ENCODE measurements around the gene RHOT2. TPM values are rescaled to one million over a fixed set of nuclear protein-coding genes. Genes with fewer than 3 reads are reported as not detected.
A peak's percentile ranks its signal among the peaks of the same experiment; 100 is the strongest.

The RHOT2 gene
- polyA plus RNA-seq, 6 donors from 2014 or later: 22.1 to 49.1 (median 35.0) TPM

- DNase-seq: no peak
- peak overlapping the region in 2 of 6 donors; percentile 36 to 86 for H3K27ac Mint-ChIP-seq
- ATAC-seq (ENCODE audit: low read depth in 2 of 2): no peak
- no peaks in the 10 kb centered on the region for H3K27me3 Mint-ChIP-seq
- peak overlapping the region in 4 of 8 donors; percentile 23 to 91 (median 50) for H3K4me3 Mint-ChIP-seq
- H3K9me3 Mint-ChIP-seq: no peaks in the 10 kb centered on the region
- no peaks in the 10 kb centered on the region for H3K36me3 Mint-ChIP-seq
- H3K4me1 Mint-ChIP-seq: peaks cover 0 to 21% (median 13%) of the 10 kb centered on the region in 3 donors
These were observed 20.6 kb upstream of the RHOT2 start for GRCh38 chr16:647173-647902.

- ATAC-seq (ENCODE audit: low read depth in 2 of 2): peak; percentile 6 to 13
- Mint-ChIP-seq H3K9me3 (no peaks in the 10 kb centered on the region), H3K4me3 (peak overlapping the region; percentile 76 to 91 (median 84)), H3K36me3 (no peaks in the 10 kb centered on the region), H3K27ac (peak overlapping the region; percentile 44 to 95 (median 82)), H3K27me3 (no peaks in the 10 kb centered on the region), H3K4me1 (peaks cover 0 to 18% (median 13%) of the 10 kb centered on the region in 3 donors)
- DNase-seq: no peak
These were observed 19.7 kb upstream of the RHOT2 start for GRCh38 chr16:648071-648780.

GRCh38 chr16:648781-649589 is 18.9 kb upstream of the RHOT2 start, which contains the start of gene WDR90:
TSS of gene WDR90 (plus strand) at chr16:649365. CDS start at chr16:649417, 52 bp downstream.
- Mint-ChIP-seq H3K27ac (peak within 1 kb of the TSS; percentile 49 to 95 (median 84)), H3K36me3 (no peaks in the 10 kb centered on the region), H3K27me3 (no peaks in the 10 kb centered on the region), H3K4me3 (peak within 1 kb of the TSS; percentile 76 to 91 (median 84)), H3K4me1 (peaks cover 0 to 14% (median 8%) of the 10 kb centered on the region in 3 donors), H3K9me3 (no peaks in the 10 kb centered on the region)
- DNase-seq: peak; percentile 92
- ATAC-seq (ENCODE audit: low read depth in 2 of 2): peak; percentile 97 to 99

- Mint-ChIP-seq H3K4me1 (peaks cover 0 to 12% (median 2%) of the 10 kb centered on the region in 3 donors), H3K4me3 (peak overlapping the region; percentile 60 to 86 (median 75)), H3K36me3 (no peaks in the 10 kb centered on the region), H3K27ac (peak overlapping the region in 2 of 6 donors; percentile 76 to 81), H3K27me3 (no peaks in the 10 kb centered on the region), H3K9me3 (no peaks in the 10 kb centered on the region)
- DNase-seq: no peak
- no peak for ATAC-seq (ENCODE audit: low read depth in 2 of 2)
These were observed 18.3 kb upstream of the RHOT2 start for GRCh38 chr16:649631-650030.

- H3K4me3 Mint-ChIP-seq: peak overlapping the region in 4 of 8 donors; percentile 5 to 73 (median 42)
- DNase-seq (no peak), ATAC-seq (ENCODE audit: low read depth in 2 of 2) (no peak)
- no peaks in the 10 kb centered on the region for H3K9me3 Mint-ChIP-seq
- H3K4me1 Mint-ChIP-seq: peaks cover 0 to 9% (median 0%) of the 10 kb centered on the region in 3 donors
- no peaks in the 10 kb centered on the region for H3K27me3 Mint-ChIP-seq
- no peak overlapping the region for H3K27ac Mint-ChIP-seq
- no peaks in the 10 kb centered on the region for H3K36me3 Mint-ChIP-seq
These were observed 16.1 kb upstream of the RHOT2 start for GRCh38 chr16:651844-652243.

- Mint-ChIP-seq H3K27me3 (no peaks in the 10 kb centered on the region), H3K36me3 (no peaks in the 10 kb centered on the region), H3K4me1 (peaks cover 0 to 9% (median 0%) of the 10 kb centered on the region in 3 donors), H3K4me3 (peak overlapping the region in 3 of 8 donors; percentile 7 to 59 (median 35)), H3K9me3 (no peaks in the 10 kb centered on the region), H3K27ac (no peak overlapping the region)
- ATAC-seq (ENCODE audit: low read depth in 2 of 2) (no peak), DNase-seq (no peak)
These were observed 15.3 kb upstream of the RHOT2 start for GRCh38 chr16:652454-653305.

- no peak overlapping the region for H3K4me3 Mint-ChIP-seq
These were observed 13.9 kb upstream of the RHOT2 start for GRCh38 chr16:654034-654433.

GRCh38 chr16:657487-657886 is 10.4 kb upstream of the RHOT2 start:
- Mint-ChIP-seq H3K27me3 (no peaks in the 10 kb centered on the region), H3K9me3 (no peaks in the 10 kb centered on the region), H3K27ac (no peak overlapping the region), H3K36me3 (no peaks in the 10 kb centered on the region), H3K4me3 (no peak overlapping the region), H3K4me1 (peaks cover 5 to 14% (median 6%) of the 10 kb centered on the region in 3 donors)
- ATAC-seq (ENCODE audit: low read depth in 2 of 2) (no peak), DNase-seq (no peak)

More at GRCh38 chr16:654034-654433, 13.9 kb upstream of the RHOT2 start:
- Mint-ChIP-seq H3K9me3 (no peaks in the 10 kb centered on the region), H3K27ac (no peak overlapping the region), H3K4me1 (no peaks in the 10 kb centered on the region), H3K36me3 (no peaks in the 10 kb centered on the region), H3K27me3 (no peaks in the 10 kb centered on the region)
- no peak for ATAC-seq (ENCODE audit: low read depth in 2 of 2)
- DNase-seq: no peak

- peak overlapping the region in 2 of 8 donors; percentile 16 to 42 for H3K4me3 Mint-ChIP-seq
- H3K4me1 Mint-ChIP-seq: peaks cover 5 to 14% (median 6%) of the 10 kb centered on the region in 3 donors
- no peaks in the 10 kb centered on the region for H3K36me3 Mint-ChIP-seq
- peak overlapping the region in 1 of 6 donors; percentile 87 for H3K27ac Mint-ChIP-seq
- ATAC-seq (ENCODE audit: low read depth in 2 of 2): no peak
- DNase-seq: no peak
- H3K9me3 Mint-ChIP-seq: no peaks in the 10 kb centered on the region
- no peaks in the 10 kb centered on the region for H3K27me3 Mint-ChIP-seq
These were observed 9.0 kb upstream of the RHOT2 start for GRCh38 chr16:658679-659571.

GRCh38 chr16:659618-660017 is 8.3 kb upstream of the RHOT2 start:
- Mint-ChIP-seq H3K27me3 (no peaks in the 10 kb centered on the region), H3K36me3 (no peaks in the 10 kb centered on the region), H3K9me3 (no peaks in the 10 kb centered on the region), H3K27ac (peak overlapping the region in 1 of 6 donors; percentile 30), H3K4me1 (peaks cover 5 to 14% (median 6%) of the 10 kb centered on the region in 3 donors), H3K4me3 (no peak overlapping the region)
- ATAC-seq (ENCODE audit: low read depth in 2 of 2): no peak
- no peak for DNase-seq

GRCh38 chr16:660132-660458 is 7.8 kb upstream of the RHOT2 start:
- Mint-ChIP-seq H3K27me3 (no peaks in the 10 kb centered on the region), H3K4me1 (peaks cover 5 to 14% (median 6%) of the 10 kb centered on the region in 3 donors), H3K27ac (peak overlapping the region in 1 of 6 donors; percentile 30), H3K4me3 (no peak overlapping the region), H3K9me3 (no peaks in the 10 kb centered on the region), H3K36me3 (no peaks in the 10 kb centered on the region)
- ATAC-seq (ENCODE audit: low read depth in 2 of 2) (no peak), DNase-seq (no peak)
